OCI-LY7 (cell line): ENCODE measurements around the gene GAK. TPM values are rescaled to one million over a fixed set of nuclear protein-coding genes. Genes with fewer than 3 reads are reported as not detected.

ENCODE experiments used
- BruUV-seq: library from RNA; stranded (reverse); fragments of 400-500 nt; replicated peaks from 2 replicates; lab custom pipeline; 2021; lab: Mats Ljungman, UMichigan
- CTCF ChIA-PET: fragments of 300-600 bp; sonication (Branson Sonifier 250); formaldehyde crosslinking; loops from one replicate; lab custom pipeline; 2022; ENCODE audit warnings: antibody characterized with exemption; ENCODE audit not compliant: unreplicated experiment; lab: Charles Lee
- POLR2A ChIA-PET: fragments of 300-600 bp; sonication (Branson Sonifier 250); formaldehyde crosslinking; loops from one replicate; lab custom pipeline; 2022; ENCODE audit warnings: antibody characterized with exemption; lab: Charles Lee
- DNase-seq: peaks from one replicate; pipeline ENCODE4 v3.0.0-alpha.2; 2015; ENCODE audit warnings: low spot score
- H2AFZ ChIP-seq: fragments of 200-600 bp; sonication (generic), shearing (Covaris generic); 2 replicates; pipeline ENCODE4 v1.6.1; 2014; ENCODE audit warnings: mild to moderate bottlenecking, antibody characterized with exemption, low read length, moderate library complexity
- H3K27ac ChIP-seq: fragments of 200-600 bp; sonication (generic); 2 replicates; pipeline ENCODE4 v1.5.1; 2014; ENCODE audit warnings: mixed run types, low read depth, mild to moderate bottlenecking, moderate library complexity, low read length, inconsistent platforms; ENCODE audit not compliant: poor library complexity, severe bottlenecking
- H3K36me3 ChIP-seq: fragments of 200-600 bp; sonication (generic); 2 replicates; pipeline ENCODE4 v1.6.1; 2014; ENCODE audit warnings: mild to moderate bottlenecking, antibody characterized with exemption, low read length, moderate library complexity, mixed read lengths; ENCODE audit not compliant: insufficient read depth
- H3K4me1 ChIP-seq: fragments of 200-600 bp; sonication (generic); 2 replicates; pipeline ENCODE4 v1.5.1; 2014; ENCODE audit warnings: mild to moderate bottlenecking, low read length; ENCODE audit not compliant: insufficient read depth, poor library complexity, severe bottlenecking
- H3K4me2 ChIP-seq: fragments of 200-600 bp; sonication (generic); 2 replicates; pipeline ENCODE4 v1.6.1; 2014; ENCODE audit warnings: mild to moderate bottlenecking, low read length
- H3K4me3 ChIP-seq: fragments of 200-600 bp; sonication (generic); 2 replicates; pipeline ENCODE4 v1.5.1; 2014; ENCODE audit warnings: mild to moderate bottlenecking, low read depth, low read length; ENCODE audit not compliant: poor library complexity, severe bottlenecking
- H3K79me2 ChIP-seq: fragments of 200-600 bp; sonication (generic); 2 replicates; pipeline ENCODE4 v1.6.1; 2016; ENCODE audit warnings: low read depth, mild to moderate bottlenecking, low read length, moderate library complexity, mixed read lengths; ENCODE audit not compliant: insufficient read depth
- H3K9me2 ChIP-seq: fragments of 200-600 bp; sonication (generic); 2 replicates; pipeline ENCODE4 v1.6.1; 2016; ENCODE audit warnings: mild to moderate bottlenecking, low read length, mixed read lengths; ENCODE audit not compliant: insufficient read depth
- H3K9me3 ChIP-seq: fragments of 200-600 bp; sonication (generic); 2 replicates; pipeline ENCODE4 v1.6.1; 2014; ENCODE audit warnings: mild to moderate bottlenecking, mixed run types, low read length, mixed read lengths
- H4K20me1 ChIP-seq: fragments of 200-600 bp; sonication (generic); 2 replicates; pipeline ENCODE4 v1.6.1; 2014; ENCODE audit warnings: mild to moderate bottlenecking, antibody characterized with exemption, low read length, moderate library complexity, mixed read lengths; ENCODE audit not compliant: insufficient read depth
- CTCF ChIP-seq: fragments of 200-600 bp; sonication (generic); conservative IDR thresholded peaks from 2 replicates; pipeline ENCODE4 v1.5.1; 2014; ENCODE audit warnings: mild to moderate bottlenecking, antibody characterized with exemption, low read length, moderate library complexity, mixed read lengths
- EZH2phosphoT487 ChIP-seq: fragments of 200-600 bp; sonication (generic); IDR thresholded peaks from 2 replicates; pipeline ENCODE4 v1.6.1; 2018; ENCODE audit warnings: low read depth, borderline replicate concordance, mild to moderate bottlenecking, mixed run types, antibody characterized with exemption, low read length, moderate library complexity, mixed read lengths
- intact Hi-C: fragments of 100-400 bp; cut with micrococcal nuclease; formaldehyde crosslinking; loops from one replicate; pipeline ENCODE4 v1.10.0; 2022; ENCODE audit not compliant: unreplicated experiment
- total RNA-seq, 2 experiments: library from RNA; depleted of rRNA in 1 of 2; stranded (reverse); fragments of >200 nt in 1 of 2; shearing (Covaris generic) in 1 of 2; gene quantifications; 2 replicates each; pipeline ENCODE4 v1.2.3, GENCODE V29; 2014 to 2022

GAK gene
- total RNA-seq, 2 experiments from 2014 or later, result 86.1 to 107 TPM

DNA sequence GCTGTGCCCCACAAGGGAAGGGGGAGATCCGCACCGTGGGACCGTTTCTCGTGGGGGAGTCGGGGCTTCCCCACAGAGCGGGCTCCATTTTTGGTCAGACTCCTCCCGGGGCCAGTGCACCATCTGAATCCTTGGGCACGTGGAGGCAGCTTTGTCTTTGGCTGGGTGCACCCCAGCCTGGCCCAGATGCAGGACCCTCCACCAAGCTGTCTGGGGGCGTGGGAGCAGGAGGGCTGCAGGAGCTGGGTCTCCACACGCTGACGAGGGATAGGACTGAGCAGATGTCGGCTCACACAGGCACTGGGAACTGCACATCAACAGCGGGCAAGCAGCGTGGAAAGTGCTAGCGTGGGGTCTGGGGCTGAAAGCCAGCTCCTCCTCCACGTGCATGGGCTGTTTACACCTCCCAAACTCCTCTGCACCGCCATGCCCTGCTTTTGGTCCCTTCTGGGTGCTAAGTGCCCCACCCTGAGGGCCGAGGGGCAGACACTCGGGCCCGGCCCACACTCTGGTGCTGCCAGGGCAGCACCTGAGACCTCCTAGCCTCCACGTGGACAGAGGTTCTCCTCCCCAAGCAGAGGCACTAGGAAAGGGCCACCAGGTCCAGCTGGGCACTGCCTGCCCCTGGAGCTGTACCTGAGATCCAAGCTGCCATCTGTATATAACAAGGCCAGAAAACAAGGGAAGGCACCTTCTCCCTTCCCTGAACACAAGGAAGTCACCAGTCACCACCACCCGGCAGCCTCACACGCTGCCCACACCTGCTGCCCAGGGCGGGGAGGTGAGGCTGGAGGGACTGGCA lies 27.4 kb upstream of the GAK start:
- POLR2A ChIA-PET, result no interaction called here
- CTCF ChIA-PET, result no interaction called here
- DNase-seq, result no peak

GRCh38 chr4:958696-959337 lies 26.7 kb upstream of the GAK start:
- no peaks in the 10 kb centered on the region for H3K79me2 ChIP-seq
- ChIA-PET POLR2A (no interaction called here), CTCF (no interaction called here)
- no peaks in the 10 kb centered on the region for H4K20me1 ChIP-seq
- H3K4me1 ChIP-seq, result no peaks in the 10 kb centered on the region
- intact Hi-C loops, result no loop called here
- H3K9me3 ChIP-seq, result no peaks in the 10 kb centered on the region
- no peak overlapping the region for H3K4me2 ChIP-seq
- H3K9me2 ChIP-seq, result no peaks in the 10 kb centered on the region
- no TSS peak for BruUV-seq
- TF ChIP-seq CTCF (no peak), EZH2phosphoT487 (no peak)
- no peak overlapping the region for H3K4me3 ChIP-seq
- H3K36me3 ChIP-seq, result no peaks in the 10 kb centered on the region
- no peak overlapping the region for H3K27ac ChIP-seq
- H2AFZ ChIP-seq, result no peak overlapping the region
- no peak for DNase-seq

More for the DNA sequence above, 27.4 kb upstream of the GAK start:
- no peak for TF ChIP-seq EZH2phosphoT487
- TF ChIP-seq CTCF, result no peak
- H3K9me3 ChIP-seq, result no peaks in the 10 kb centered on the region
- no TSS peak for BruUV-seq
- H3K36me3 ChIP-seq, result no peaks in the 10 kb centered on the region
- no peak overlapping the region for H3K4me2 ChIP-seq
- no peaks in the 10 kb centered on the region for H3K79me2 ChIP-seq
- no peak overlapping the region for H3K4me3 ChIP-seq
- H3K4me1 ChIP-seq, result no peaks in the 10 kb centered on the region
- no peak overlapping the region for H3K27ac ChIP-seq
- H2AFZ ChIP-seq, result no peak overlapping the region
- intact Hi-C loops, result no loop called here
- no peaks in the 10 kb centered on the region for H3K9me2 ChIP-seq
- no peaks in the 10 kb centered on the region for H4K20me1 ChIP-seq

DNA sequence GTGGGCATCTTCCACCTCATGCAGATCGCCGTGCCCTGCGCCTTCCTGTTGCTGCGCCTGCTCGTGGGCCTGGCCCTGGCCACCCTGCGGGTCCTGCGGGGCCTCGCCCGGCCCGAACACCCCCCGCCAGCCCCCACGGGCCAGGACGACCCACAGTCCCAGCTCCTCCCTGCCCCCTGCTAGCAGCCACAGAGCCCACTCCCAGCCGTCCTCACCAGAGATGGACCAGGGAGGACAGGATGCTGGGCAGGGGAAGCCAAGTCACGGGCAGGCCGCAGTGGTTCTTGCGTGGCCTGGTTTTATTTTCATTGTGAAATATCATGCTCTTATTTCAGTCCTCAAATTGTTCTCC lies 26.2 kb upstream of the GAK start:
- ChIA-PET POLR2A (no interaction called here), CTCF (no interaction called here)
- H3K4me2 ChIP-seq, result no peak overlapping the region
- DNase-seq, result no peak
- H4K20me1 ChIP-seq, result no peaks in the 10 kb centered on the region
- H3K9me2 ChIP-seq, result no peaks in the 10 kb centered on the region
- H3K27ac ChIP-seq, result no peak overlapping the region
- no peak overlapping the region for H3K4me3 ChIP-seq
- no peaks in the 10 kb centered on the region for H3K79me2 ChIP-seq
- H3K4me1 ChIP-seq, result no peaks in the 10 kb centered on the region
- intact Hi-C loops, result no loop called here
- H3K9me3 ChIP-seq, result no peaks in the 10 kb centered on the region
- no peak for TF ChIP-seq EZH2phosphoT487
- no peak for TF ChIP-seq CTCF
- no TSS peak for BruUV-seq
- H2AFZ ChIP-seq, result no peak overlapping the region
- no peaks in the 10 kb centered on the region for H3K36me3 ChIP-seq
